ENCODE data around the gene NFE2L3. TPM values are rescaled to one million over a fixed set of nuclear protein-coding genes. Genes with fewer than 3 reads are reported as not detected.

Gene NFE2L3
- total and polyA plus RNA-seq, 2 of the 8 experiments (the other 6 are each of a cell fraction or from before 2014, with no cell fraction given): 64.9 to 76.5 TPM

DNA sequence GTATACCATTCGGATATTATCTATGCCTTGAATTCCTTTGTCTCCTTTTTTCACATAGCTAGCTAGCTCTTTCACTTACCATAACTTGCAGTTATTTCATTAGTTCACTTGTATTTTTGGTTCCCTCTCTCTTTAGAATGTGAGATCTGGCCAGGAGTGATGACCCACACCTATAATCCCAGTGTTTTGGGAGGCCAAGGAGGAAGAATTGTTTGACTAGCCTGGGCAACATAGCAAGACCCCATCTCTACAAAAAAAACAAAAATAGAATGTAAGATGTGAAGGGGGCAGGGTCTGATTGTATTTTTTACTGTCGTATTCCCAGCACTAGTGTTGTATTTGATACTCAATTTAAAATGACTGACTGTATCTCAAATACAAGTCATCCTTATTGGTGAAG, 19.6 kb downstream of the NFE2L3 start:
- peaks cover 7 to 13% of the 10 kb centered on the region in 2 experiments for H4K20me1 ChIP-seq (replicated peaks in 1 of 2; ENCODE audit: control insufficient read depth in 1 of 2, insufficient read depth in 2 of 2, low read length in 2 of 2)
- H4K91ac ChIP-seq (replicated peaks; ENCODE audit: insufficient read length, low read length): no peak overlapping the region
- no peak overlapping the region for H3K4me2 ChIP-seq (ENCODE audit: insufficient read depth in 1 of 2, low read depth in 2 of 2, low read length in 2 of 2)
- 93% methylated on average over 2 of the region's 2 CpGs; no CpG with 5 or more reads in 1 of the 2 experiments for WGBS, 2 experiments (ENCODE audit: extremely low coverage in 1 of 2, insufficient coverage in 1 of 2, insufficient read length in 1 of 2, insufficient replicate concordance in 2 of 2, low coverage in 1 of 2, low lambda C conversion rate in 2 of 2, missing lambda C conversion rate in 1 of 2)
- H3K79me2 ChIP-seq (ENCODE audit: control insufficient read depth in 1 of 2, insufficient read depth in 2 of 2, low read length in 2 of 2): peaks cover 14 to 86% of the 10 kb centered on the region in 2 experiments
- no peak overlapping the region for H2AFZ ChIP-seq (ENCODE audit: low read length)
- no peak overlapping the region for H3K23ac ChIP-seq (ENCODE audit: insufficient read length)
- H3K9ac ChIP-seq (replicated peaks in 1 of 4; ENCODE audit: extremely low read depth in 1 of 4, low read depth in 3 of 4, low read length in 3 of 4): no peak overlapping the region
- ChIA-PET CTCF (ENCODE audit: partially characterized antibody) (interaction anchor here (1.2 to 1.4 kb wide), 4 partner anchors 13 to 80 kb away, joined by 3 to 4 read pairs (median 3); no protein-coding TSS in a partner anchor), POLR2A (ENCODE audit: partially characterized antibody) (interaction anchor here (0.6 to 3.2 kb wide), 5 partner anchors 9 to 29 kb away, joined by 3 to 16 read pairs (median 7); partner anchors contain the start of gene HNRNPA2B1)
- H3K18ac ChIP-seq (ENCODE audit: extremely low read depth, low read length): no peak overlapping the region
- H2BK15ac ChIP-seq (ENCODE audit: low read length): no peak overlapping the region
- H4K5ac ChIP-seq (ENCODE audit: insufficient read length, low read depth, low read length): no peak overlapping the region
- peaks cover 0 to 15% (median under 1%) of the 10 kb centered on the region in 4 experiments; a peak in 2 of 8 replicates for H3K36me3 ChIP-seq (ENCODE audit: control insufficient read depth in 2 of 4, insufficient read depth in 4 of 4, low read length in 3 of 4)
- H2BK120ac ChIP-seq (replicated peaks; ENCODE audit: low read depth, low read length): no peak overlapping the region
- H3K23me2 ChIP-seq (ENCODE audit: low read depth, low read length): no peaks in the 10 kb centered on the region
- no peak overlapping the region for H3K14ac ChIP-seq (ENCODE audit: insufficient read length)
- H3K9me3 ChIP-seq (ENCODE audit: insufficient read depth in 2 of 2, low read depth in 1 of 2, low read length in 1 of 2): peaks cover 0 to 10% of the 10 kb centered on the region in 2 experiments; a peak in 2 of 4 replicates
- no peak overlapping the region for H3K27ac ChIP-seq (ENCODE audit: low read depth, low read length)
- H2BK20ac ChIP-seq (ENCODE audit: low read length): no peak overlapping the region
- H3K27me3 ChIP-seq (replicated peaks in 1 of 4; ENCODE audit: control insufficient read depth in 3 of 4, extremely low read depth in 1 of 4, insufficient read depth in 3 of 4, low read length in 3 of 4): no peaks in the 10 kb centered on the region
- no peak overlapping the region for H3K4ac ChIP-seq (replicated peaks; ENCODE audit: insufficient read length, low read depth, low read length)
- DNase-seq (ENCODE audit: low read depth in 1 of 2, low spot score in 2 of 2): no peak
- H2BK5ac ChIP-seq (ENCODE audit: low read depth, low read length): no peak overlapping the region
- no peak for FAIRE-seq
- H2AK5ac ChIP-seq (ENCODE audit: low read depth, low read length): no peak overlapping the region
- H3K56ac ChIP-seq (replicated peaks; ENCODE audit: insufficient read length, low read depth, low read length): no peak overlapping the region
- H3K4me3 ChIP-seq (ENCODE audit: extremely low read depth in 1 of 4, insufficient read depth in 2 of 4, low read depth in 3 of 4, low read length in 4 of 4): no peak overlapping the region
- peaks cover under 1 to 8% (median 4%) of the 10 kb centered on the region in 4 experiments; a peak in 5 of 7 replicates for H3K4me1 ChIP-seq (replicated peaks in 1 of 4; ENCODE audit: control insufficient read depth in 3 of 4, insufficient read depth in 4 of 4, low read length in 3 of 4)
- H4K8ac ChIP-seq (ENCODE audit: extremely low read depth, insufficient read depth, low read length): no peak overlapping the region
- no peak overlapping the region for H2BK12ac ChIP-seq (ENCODE audit: low read depth, low read length)
- peaks cover 10% of the 10 kb centered on the region for H3K79me1 ChIP-seq (ENCODE audit: low read depth, low read length)
- TF ChIP-seq YY1 (IDR thresholded peaks at IDR 0.05; ENCODE audit: low read depth, low read length) (no peak), SUZ12 (IDR thresholded peaks at IDR 0.05; ENCODE audit: low read length) (no peak)
